Sigmoid colon (tissue), 4 donors: ENCODE data around the gene C1orf56.

ENCODE experiments used
- EP300 ChIP-seq, 4 donors: sonication (generic); formaldehyde crosslinking; IDR thresholded peaks; one replicate each; pipeline ENCODE4 v1.6.1; 2017; ENCODE audit warnings: antibody characterized with exemption in 4 of 4
- POLR2A ChIP-seq, 2 donors: fragments of 450-650 bp; IDR thresholded peaks; one replicate each; pipeline ENCODE4 v1.6.1; 2016; ENCODE audit warnings: antibody characterized with exemption in 2 of 2, mild to moderate bottlenecking in 2 of 2, moderate library complexity in 2 of 2
- POLR2AphosphoS5 ChIP-seq, 4 donors: sonication (generic); formaldehyde crosslinking; IDR thresholded peaks; one replicate each; pipeline ENCODE4 v1.6.1; 2017; ENCODE audit warnings: antibody characterized with exemption in 4 of 4
- TF ChIP-seq, protein P1 (sequence below), 4 experiments: fragments of 450-650 bp in 3 of 4; fragments of 200-600 bp in 1 of 4; IDR thresholded peaks; one replicate each; pipeline ENCODE4 v1.5.1; 2016 to 2019; ENCODE audit warnings: antibody characterized with exemption in 4 of 4, mild to moderate bottlenecking in 3 of 4, moderate library complexity in 2 of 4

- no peak for TF ChIP-seq POLR2A (IDR thresholded peaks at IDR 0.05)
- TF ChIP-seq, protein P1, sequence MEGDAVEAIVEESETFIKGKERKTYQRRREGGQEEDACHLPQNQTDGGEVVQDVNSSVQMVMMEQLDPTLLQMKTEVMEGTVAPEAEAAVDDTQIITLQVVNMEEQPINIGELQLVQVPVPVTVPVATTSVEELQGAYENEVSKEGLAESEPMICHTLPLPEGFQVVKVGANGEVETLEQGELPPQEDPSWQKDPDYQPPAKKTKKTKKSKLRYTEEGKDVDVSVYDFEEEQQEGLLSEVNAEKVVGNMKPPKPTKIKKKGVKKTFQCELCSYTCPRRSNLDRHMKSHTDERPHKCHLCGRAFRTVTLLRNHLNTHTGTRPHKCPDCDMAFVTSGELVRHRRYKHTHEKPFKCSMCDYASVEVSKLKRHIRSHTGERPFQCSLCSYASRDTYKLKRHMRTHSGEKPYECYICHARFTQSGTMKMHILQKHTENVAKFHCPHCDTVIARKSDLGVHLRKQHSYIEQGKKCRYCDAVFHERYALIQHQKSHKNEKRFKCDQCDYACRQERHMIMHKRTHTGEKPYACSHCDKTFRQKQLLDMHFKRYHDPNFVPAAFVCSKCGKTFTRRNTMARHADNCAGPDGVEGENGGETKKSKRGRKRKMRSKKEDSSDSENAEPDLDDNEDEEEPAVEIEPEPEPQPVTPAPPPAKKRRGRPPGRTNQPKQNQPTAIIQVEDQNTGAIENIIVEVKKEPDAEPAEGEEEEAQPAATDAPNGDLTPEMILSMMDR (IDR thresholded peaks at IDR 0.05): no peak
- no peak for TF ChIP-seq EP300 (IDR thresholded peaks at IDR 0.05)
- no peak for TF ChIP-seq POLR2AphosphoS5 (IDR thresholded peaks at IDR 0.05)
Measured at GRCh38 chr1:151051356-151052009, 3.9 kb downstream of the C1orf56 start.
